Liver (tissue), 9 donors: Measurements from ENCODE around the gene RASGRP4. TPM values are rescaled to one million over a fixed set of nuclear protein-coding genes. Genes with fewer than 3 reads are reported as not detected.
"Not testable (repeated sequence)": the region's sequence is repeated elsewhere in the genome, so short reads cannot be mapped to it uniquely, and the experiment has no call there.

ENCODE experiments used
- DNase-seq: peaks from one replicate; pipeline ENCODE4 v3.0.0-alpha.2; 2017; ENCODE audit warnings: low spot score
- H3K27ac ChIP-seq, 2 donors: one replicate each; pipeline ENCODE4 v1.7.0; 2013; ENCODE audit warnings: inconsistent platforms in 2 of 2, low read length in 2 of 2, control low read depth in 1 of 2, low read depth in 1 of 2, mild to moderate bottlenecking in 1 of 2
- H3K27me3 ChIP-seq, 4 donors: one replicate each; pipeline versions ENCODE4 v1.6.1 to v1.7.0; 2013; ENCODE audit warnings: low read length in 3 of 4, inconsistent platforms in 1 of 4, mild to moderate bottlenecking in 1 of 4, moderate library complexity in 1 of 4; ENCODE audit not compliant: control insufficient read depth in 4 of 4, insufficient read depth in 4 of 4
- H3K36me3 ChIP-seq, 4 donors: one replicate each; pipeline versions ENCODE4 v1.6.1 to v1.7.0; 2013; ENCODE audit warnings: low read length in 3 of 4, mild to moderate bottlenecking in 3 of 4, low read depth in 1 of 4, moderate library complexity in 1 of 4; ENCODE audit not compliant: control insufficient read depth in 4 of 4, insufficient read depth in 3 of 4
- H3K4me1 ChIP-seq, 4 donors: one replicate each; pipeline versions ENCODE4 v1.6.1 to v1.7.0; 2013; ENCODE audit warnings: low read length in 3 of 4, mild to moderate bottlenecking in 3 of 4, moderate library complexity in 1 of 4; ENCODE audit not compliant: control insufficient read depth in 4 of 4, insufficient read depth in 4 of 4
- H3K4me3 ChIP-seq, 3 donors: one replicate each; pipeline versions ENCODE4 v1.6.1 to v1.7.0; 2013; ENCODE audit warnings: low read length in 3 of 3, control low read depth in 1 of 3, low read depth in 1 of 3, mild to moderate bottlenecking in 1 of 3
- H3K9ac ChIP-seq, 2 donors: one replicate each; pipeline ENCODE4 v1.7.0; 2013; ENCODE audit warnings: low read length in 2 of 2, mild to moderate bottlenecking in 2 of 2, moderate library complexity in 2 of 2, control low read depth in 1 of 2, low read depth in 1 of 2
- H3K9me3 ChIP-seq, 4 donors: one replicate each; pipeline versions ENCODE4 v1.6.1 to v1.7.0; 2013; ENCODE audit warnings: low read length in 3 of 4; ENCODE audit not compliant: control insufficient read depth in 4 of 4
- ATF3 ChIP-seq: IDR thresholded peaks from 2 replicates; pipeline ENCODE4 v1.6.1; 2016; ENCODE audit warnings: antibody characterized with exemption
- CTCF ChIP-seq: fragments of 150-350 bp; IDR thresholded peaks from 2 replicates; pipeline ENCODE4 v1.5.1; 2017; ENCODE audit warnings: improper control_type of control experiment, low read depth, low read length; ENCODE audit not compliant: missing input control
- EGR1 ChIP-seq, 2 donors: IDR thresholded peaks; 2 replicates each; pipeline ENCODE4 v1.6.1; 2016 to 2018; ENCODE audit warnings: antibody characterized with exemption in 2 of 2, low read depth in 2 of 2
- FOXA1 ChIP-seq: IDR thresholded peaks from 2 replicates; pipeline ENCODE4 v1.6.1; 2016; ENCODE audit warnings: antibody characterized with exemption
- GABPA ChIP-seq, 2 donors: IDR thresholded peaks in 1 of 2; conservative IDR thresholded peaks in 1 of 2; 2 replicates each; pipeline ENCODE4 v1.6.1; 2016; ENCODE audit warnings: antibody characterized with exemption in 2 of 2, mild to moderate bottlenecking in 1 of 2, moderate library complexity in 1 of 2
- HNF4A ChIP-seq, 2 donors: conservative IDR thresholded peaks; 2 replicates each; pipeline ENCODE4 v1.6.1; 2016; ENCODE audit warnings: antibody characterized with exemption in 2 of 2, mild to moderate bottlenecking in 2 of 2
- HNF4G ChIP-seq: IDR thresholded peaks from 2 replicates; pipeline ENCODE4 v1.6.1; 2016; ENCODE audit warnings: antibody characterized with exemption
- JUND ChIP-seq, 2 donors: IDR thresholded peaks; 2 replicates each; pipeline ENCODE4 v1.6.1; 2016; ENCODE audit warnings: antibody characterized with exemption in 2 of 2
- MAX ChIP-seq: IDR thresholded peaks from 2 replicates; pipeline ENCODE4 v1.6.1; 2016; ENCODE audit warnings: antibody characterized with exemption
- NR2F2 ChIP-seq: IDR thresholded peaks from 2 replicates; pipeline ENCODE4 v1.6.1; 2016; ENCODE audit warnings: antibody characterized with exemption
- RAD21 ChIP-seq, 2 donors: IDR thresholded peaks; 2 replicates each; pipeline ENCODE4 v1.6.1; 2016; ENCODE audit warnings: antibody characterized with exemption in 2 of 2, mild to moderate bottlenecking in 2 of 2
- REST ChIP-seq: IDR thresholded peaks from 2 replicates; pipeline ENCODE4 v1.6.1; 2016; ENCODE audit warnings: antibody characterized with exemption, mild to moderate bottlenecking
- RXRA ChIP-seq, 2 donors: IDR thresholded peaks; 2 replicates each; pipeline ENCODE4 v1.6.1; 2017 to 2018; ENCODE audit warnings: antibody characterized with exemption in 2 of 2, mild to moderate bottlenecking in 1 of 2
- SP1 ChIP-seq: IDR thresholded peaks from 2 replicates; pipeline ENCODE4 v1.6.1; 2018; ENCODE audit warnings: antibody characterized with exemption, mild to moderate bottlenecking
- TAF1 ChIP-seq: conservative IDR thresholded peaks from 2 replicates; pipeline ENCODE4 v1.6.1; 2016; ENCODE audit warnings: antibody characterized with exemption, mild to moderate bottlenecking
- YY1 ChIP-seq: IDR thresholded peaks from 2 replicates; pipeline ENCODE4 v1.6.1; 2016; ENCODE audit warnings: antibody characterized with exemption, mild to moderate bottlenecking
- ZBTB33 ChIP-seq: IDR thresholded peaks from 2 replicates; pipeline ENCODE4 v1.6.1; 2016; ENCODE audit warnings: antibody characterized with exemption
- WGBS: extraction: QIAGEN DNeasy Blood & Tissue Kit; methylation state at CpG from one replicate; pipeline ENCODE4 v1.1.7; 2013; 5-methylcytosine and 5-hydroxymethylcytosine counted together
- polyA plus RNA-seq, 2 donors: library from polyadenylated mRNA; stranded (reverse) in 1 of 2; unstranded in 1 of 2; fragments of 200-250 nt in 1 of 2; fragments of >200 nt in 1 of 2; fragmentation: Nextera tagmentation in 1 of 2; extraction: Ambion mirVana in 1 of 2; gene quantifications; one replicate each; pipeline versions ENCODE4 v1.2.1 to v1.2.3, GENCODE V29; 2013 to 2015
- total RNA-seq, 2 donors: library from RNA; depleted of rRNA; stranded (reverse); fragments of >200 nt; gene quantifications; one replicate each; pipeline ENCODE4 v1.2.3, GENCODE V29; 2014
- donor health status: healthy.
- donor health status: healthy.
- donor health status: healthy.
- donor health status: healthy.
- donor health status: healthy.

Gene RASGRP4
- total and polyA plus RNA-seq, 4 donors, result 0.60 to 2.4 (median 1.6) TPM

- WGBS, result 76% methylated on average over 17 of the region's 17 CpGs
- H3K4me1 ChIP-seq, H3K27ac ChIP-seq, DNase-seq, H3K9me3 ChIP-seq, H3K36me3 ChIP-seq, H3K9ac ChIP-seq, H3K27me3 ChIP-seq, H3K4me3 ChIP-seq: not testable (repeated sequence)
Observed at GRCh38 chr19:38427035-38427677, 1.1 kb upstream of the RASGRP4 start.

GRCh38 chr19:38425222-38425809 lies 703 bp downstream of the RASGRP4 start:
- Histone ChIP-seq H3K27me3 (no peaks in the 10 kb centered on the region), H3K4me3 (peak overlapping the region in 1 of 3 donors; percentile 21), H3K4me1 (no peaks in the 10 kb centered on the region), H3K27ac (no peak overlapping the region), H3K36me3 (no peaks in the 10 kb centered on the region), H3K9me3 (no peaks in the 10 kb centered on the region), H3K9ac (no peak overlapping the region)
- DNase-seq, result no peak
- TF ChIP-seq ATF3, result no peak
- no peak for TF ChIP-seq TAF1
- no peak for TF ChIP-seq YY1
- TF ChIP-seq HNF4A (conservative IDR thresholded peaks at IDR 0.05), result no peak
- no peak for TF ChIP-seq HNF4G
- no peak for TF ChIP-seq MAX
- WGBS, result 75% methylated on average over 7 of the region's 7 CpGs

GRCh38 chr19:38424272-38424671 lies 1.7 kb downstream of the RASGRP4 start:
- TF ChIP-seq TAF1 (no peak), JUND (IDR thresholded peaks at IDR 0.05) (no peak), RXRA (IDR thresholded peaks at IDR 0.05) (no peak), CTCF (no peak), FOXA1 (no peak), EGR1 (IDR thresholded peaks at IDR 0.05; ENCODE audit: low read depth in 2 of 2) (no peak), REST (no peak), NR2F2 (no peak), MAX (no peak), HNF4A (conservative IDR thresholded peaks at IDR 0.05) (no peak), RAD21 (IDR thresholded peaks at IDR 0.05) (no peak), ZBTB33 (no peak), ATF3 (no peak), GABPA (IDR thresholded peaks at IDR 0.05 in 1 of 2, conservative IDR thresholded peaks at IDR 0.05 in 1 of 2) (no peak), SP1 (no peak)
- no peak overlapping the region for H3K27ac ChIP-seq

More at GRCh38 chr19:38424272-38424671, 1.7 kb downstream of the RASGRP4 start:
- H3K4me3 ChIP-seq, result no peak overlapping the region
- no peaks in the 10 kb centered on the region for H3K36me3 ChIP-seq
- no peak for DNase-seq
- H3K4me1 ChIP-seq, result no peaks in the 10 kb centered on the region
- 66% methylated on average over 5 of the region's 5 CpGs for WGBS
- no peaks in the 10 kb centered on the region for H3K9me3 ChIP-seq
- H3K27me3 ChIP-seq, result no peaks in the 10 kb centered on the region
- H3K9ac ChIP-seq, result no peak overlapping the region
